OCI-LY7 (cell line): ENCODE measurements around the gene EDEM1. TPM values are rescaled to one million over a fixed set of nuclear protein-coding genes. Genes with fewer than 3 reads are reported as not detected.

Source experiments
- BruUV-seq: library from RNA; stranded (reverse); fragments of 400-500 nt; replicated peaks from 2 replicates; lab custom pipeline; 2021; lab: Mats Ljungman, UMichigan
- CTCF ChIA-PET: fragments of 300-600 bp; sonication (Branson Sonifier 250); formaldehyde crosslinking; loops from one replicate; lab custom pipeline; 2022; ENCODE audit warnings: antibody characterized with exemption; ENCODE audit not compliant: unreplicated experiment; lab: Charles Lee
- POLR2A ChIA-PET: fragments of 300-600 bp; sonication (Branson Sonifier 250); formaldehyde crosslinking; loops from one replicate; lab custom pipeline; 2022; ENCODE audit warnings: antibody characterized with exemption; lab: Charles Lee
- DNase-seq: peaks from one replicate; pipeline ENCODE4 v3.0.0-alpha.2; 2015; ENCODE audit warnings: low spot score
- H2AFZ ChIP-seq: fragments of 200-600 bp; sonication (generic), shearing (Covaris generic); 2 replicates; pipeline ENCODE4 v1.6.1; 2014; ENCODE audit warnings: mild to moderate bottlenecking, antibody characterized with exemption, low read length, moderate library complexity
- H3K27ac ChIP-seq: fragments of 200-600 bp; sonication (generic); 2 replicates; pipeline ENCODE4 v1.5.1; 2014; ENCODE audit warnings: mixed run types, low read depth, mild to moderate bottlenecking, moderate library complexity, low read length, inconsistent platforms; ENCODE audit not compliant: poor library complexity, severe bottlenecking
- H3K36me3 ChIP-seq: fragments of 200-600 bp; sonication (generic); 2 replicates; pipeline ENCODE4 v1.6.1; 2014; ENCODE audit warnings: mild to moderate bottlenecking, antibody characterized with exemption, low read length, moderate library complexity, mixed read lengths; ENCODE audit not compliant: insufficient read depth
- H3K4me1 ChIP-seq: fragments of 200-600 bp; sonication (generic); 2 replicates; pipeline ENCODE4 v1.5.1; 2014; ENCODE audit warnings: mild to moderate bottlenecking, low read length; ENCODE audit not compliant: insufficient read depth, poor library complexity, severe bottlenecking
- H3K4me2 ChIP-seq: fragments of 200-600 bp; sonication (generic); 2 replicates; pipeline ENCODE4 v1.6.1; 2014; ENCODE audit warnings: mild to moderate bottlenecking, low read length
- H3K4me3 ChIP-seq: fragments of 200-600 bp; sonication (generic); 2 replicates; pipeline ENCODE4 v1.5.1; 2014; ENCODE audit warnings: mild to moderate bottlenecking, low read depth, low read length; ENCODE audit not compliant: poor library complexity, severe bottlenecking
- H3K79me2 ChIP-seq: fragments of 200-600 bp; sonication (generic); 2 replicates; pipeline ENCODE4 v1.6.1; 2016; ENCODE audit warnings: low read depth, mild to moderate bottlenecking, low read length, moderate library complexity, mixed read lengths; ENCODE audit not compliant: insufficient read depth
- H3K9me2 ChIP-seq: fragments of 200-600 bp; sonication (generic); 2 replicates; pipeline ENCODE4 v1.6.1; 2016; ENCODE audit warnings: mild to moderate bottlenecking, low read length, mixed read lengths; ENCODE audit not compliant: insufficient read depth
- H3K9me3 ChIP-seq: fragments of 200-600 bp; sonication (generic); 2 replicates; pipeline ENCODE4 v1.6.1; 2014; ENCODE audit warnings: mild to moderate bottlenecking, mixed run types, low read length, mixed read lengths
- H4K20me1 ChIP-seq: fragments of 200-600 bp; sonication (generic); 2 replicates; pipeline ENCODE4 v1.6.1; 2014; ENCODE audit warnings: mild to moderate bottlenecking, antibody characterized with exemption, low read length, moderate library complexity, mixed read lengths; ENCODE audit not compliant: insufficient read depth
- EZH2phosphoT487 ChIP-seq: fragments of 200-600 bp; sonication (generic); IDR thresholded peaks from 2 replicates; pipeline ENCODE4 v1.6.1; 2018; ENCODE audit warnings: low read depth, borderline replicate concordance, mild to moderate bottlenecking, mixed run types, antibody characterized with exemption, low read length, moderate library complexity, mixed read lengths
- intact Hi-C: fragments of 100-400 bp; cut with micrococcal nuclease; formaldehyde crosslinking; loops from one replicate; pipeline ENCODE4 v1.10.0; 2022; ENCODE audit not compliant: unreplicated experiment
- total RNA-seq, 2 experiments: library from RNA; depleted of rRNA in 1 of 2; stranded (reverse); fragments of >200 nt in 1 of 2; shearing (Covaris generic) in 1 of 2; gene quantifications; 2 replicates each; pipeline ENCODE4 v1.2.3, GENCODE V29; 2014 to 2022
- TF ChIP-seq, protein P1 (sequence below): fragments of 200-600 bp; sonication (generic); conservative IDR thresholded peaks from 2 replicates; pipeline ENCODE4 v1.5.1; 2014; ENCODE audit warnings: mild to moderate bottlenecking, antibody characterized with exemption, low read length, moderate library complexity, mixed read lengths

Gene EDEM1
- total RNA-seq, 2 experiments from 2014 or later = 186 to 337 TPM

DNA sequence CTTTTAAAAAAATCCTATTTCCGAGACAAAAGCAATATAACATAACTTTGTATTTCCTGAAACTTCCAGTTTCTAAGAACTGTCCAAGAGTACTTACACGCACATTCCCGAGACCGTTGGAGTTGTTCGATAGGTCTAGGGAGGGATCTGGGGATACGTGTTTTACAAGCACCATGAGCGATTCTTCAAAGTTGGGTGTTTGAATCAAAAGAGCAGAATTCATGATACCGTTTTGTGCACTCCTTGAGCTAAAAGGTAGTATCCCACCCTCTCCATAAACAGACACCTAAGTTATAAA lies 700 bp upstream of the EDEM1 start:
- no peak overlapping the region for H2AFZ ChIP-seq
- peak overlapping the region; percentile 82 for H3K4me2 ChIP-seq
- ChIA-PET CTCF (interaction anchor here (1.0 to 1.5 kb wide), 2 partner anchors 10 to 64 kb away, joined by 3 to 5 read pairs; partner anchors contain the start of gene ARL8B), POLR2A (interaction anchor here (1.1 to 13.5 kb wide), 10 partner anchors 7 to 693 kb away, joined by 3 to 444 read pairs (median 16); partner anchors contain the start of genes ARL8B and ITPR1)
- no peak for TF ChIP-seq EZH2phosphoT487
- TF ChIP-seq, protein P1, sequence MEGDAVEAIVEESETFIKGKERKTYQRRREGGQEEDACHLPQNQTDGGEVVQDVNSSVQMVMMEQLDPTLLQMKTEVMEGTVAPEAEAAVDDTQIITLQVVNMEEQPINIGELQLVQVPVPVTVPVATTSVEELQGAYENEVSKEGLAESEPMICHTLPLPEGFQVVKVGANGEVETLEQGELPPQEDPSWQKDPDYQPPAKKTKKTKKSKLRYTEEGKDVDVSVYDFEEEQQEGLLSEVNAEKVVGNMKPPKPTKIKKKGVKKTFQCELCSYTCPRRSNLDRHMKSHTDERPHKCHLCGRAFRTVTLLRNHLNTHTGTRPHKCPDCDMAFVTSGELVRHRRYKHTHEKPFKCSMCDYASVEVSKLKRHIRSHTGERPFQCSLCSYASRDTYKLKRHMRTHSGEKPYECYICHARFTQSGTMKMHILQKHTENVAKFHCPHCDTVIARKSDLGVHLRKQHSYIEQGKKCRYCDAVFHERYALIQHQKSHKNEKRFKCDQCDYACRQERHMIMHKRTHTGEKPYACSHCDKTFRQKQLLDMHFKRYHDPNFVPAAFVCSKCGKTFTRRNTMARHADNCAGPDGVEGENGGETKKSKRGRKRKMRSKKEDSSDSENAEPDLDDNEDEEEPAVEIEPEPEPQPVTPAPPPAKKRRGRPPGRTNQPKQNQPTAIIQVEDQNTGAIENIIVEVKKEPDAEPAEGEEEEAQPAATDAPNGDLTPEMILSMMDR = no peak
- H3K9me2 ChIP-seq = no peaks in the 10 kb centered on the region
- peak overlapping the region; percentile 98 for H3K27ac ChIP-seq
- peak overlapping the region; percentile 98 for H3K4me3 ChIP-seq
- DNase-seq = no peak
- H3K9me3 ChIP-seq = no peaks in the 10 kb centered on the region
- TSS peak; percentile 67 for BruUV-seq
- H4K20me1 ChIP-seq = peaks cover 10% of the 10 kb centered on the region; the same call in 1 of the 2 replicates
- intact Hi-C loops = loop anchor here (1.0 to 2.0 kb wide), 4 partner anchors 10 to 680 kb away; partner anchors contain the start of gene ARL8B
- H3K79me2 ChIP-seq = peaks cover 77% of the 10 kb centered on the region
- peaks cover 53% of the 10 kb centered on the region for H3K4me1 ChIP-seq
- H3K36me3 ChIP-seq = peaks cover 53% of the 10 kb centered on the region

DNA sequence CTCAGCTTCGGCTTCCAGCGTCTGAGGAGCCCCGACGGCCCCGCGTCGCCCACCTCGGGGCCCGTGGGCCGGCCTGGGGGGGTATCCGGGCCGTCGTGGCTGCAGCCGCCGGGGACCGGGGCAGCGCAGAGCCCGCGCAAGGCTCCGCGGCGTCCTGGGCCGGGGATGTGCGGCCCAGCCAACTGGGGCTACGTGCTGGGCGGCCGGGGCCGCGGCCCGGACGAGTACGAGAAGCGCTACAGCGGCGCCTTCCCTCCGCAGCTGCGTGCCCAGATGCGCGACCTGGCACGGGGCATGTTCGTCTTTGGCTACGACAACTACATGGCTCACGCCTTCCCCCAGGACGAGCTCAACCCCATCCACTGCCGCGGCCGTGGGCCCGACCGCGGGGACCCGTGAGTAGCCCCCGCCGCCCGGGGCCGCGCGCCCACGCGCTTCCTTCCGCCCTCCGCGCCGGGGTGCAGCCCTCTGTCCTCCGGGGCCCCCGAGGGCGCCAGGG lies 462 bp downstream of the EDEM1 start:
- intact Hi-C loops = loop anchor here (1.0 to 2.0 kb wide), 4 partner anchors 9 to 681 kb away; partner anchors contain the start of gene ARL8B
- no TSS peak for BruUV-seq
- TF ChIP-seq EZH2phosphoT487 = no peak
- TF ChIP-seq, protein P1 = no peak
- Histone ChIP-seq H3K9me2 (no peaks in the 10 kb centered on the region), H3K79me2 (peaks cover 83% of the 10 kb centered on the region), H3K36me3 (peaks cover 64% of the 10 kb centered on the region), H2AFZ (no peak overlapping the region), H4K20me1 (peaks cover 18% of the 10 kb centered on the region; the same call in 1 of the 2 replicates), H3K4me2 (peak overlapping the region; percentile 69), H3K4me1 (peaks cover 53% of the 10 kb centered on the region), H3K27ac (peak overlapping the region; percentile 99), H3K4me3 (peak overlapping the region; percentile 98), H3K9me3 (no peaks in the 10 kb centered on the region)
- DNase-seq = no peak
- CTCF ChIA-PET = interaction anchor here (0.5 to 1.5 kb wide), 2 partner anchors 65 to 650 kb away, joined by 3 read pairs; partner anchors contain the start of gene ARL8B
- POLR2A ChIA-PET = interaction anchor here (0.5 to 13.5 kb wide), 6 partner anchors 5 to 614 kb away, joined by 3 to 444 read pairs (median 18); partner anchors contain the start of gene EDEM1
